Occipital lobe (tissue), 2 donors: ENCODE measurements around the gene RNF187. TPM values are rescaled to one million over a fixed set of nuclear protein-coding genes. Genes with fewer than 3 reads are reported as not detected.

Experiments used
- DNase-seq: peaks from one replicate; lab custom pipeline; 2025; lab: John Stamatoyannopoulos, UW
- total RNA-seq: library from RNA; depleted of rRNA; stranded (reverse); fragments of >200 nt; gene quantifications from one replicate; pipeline ENCODE4 v1.2.3, GENCODE V29; 2014

Gene RNF187
- total RNA-seq, 1 donor from 2014 or later, result 61.9 TPM

GRCh38 chr1:228508840-228509415 is 21.7 kb downstream of the RNF187 start:
- DNase-seq, result no peak

DNA sequence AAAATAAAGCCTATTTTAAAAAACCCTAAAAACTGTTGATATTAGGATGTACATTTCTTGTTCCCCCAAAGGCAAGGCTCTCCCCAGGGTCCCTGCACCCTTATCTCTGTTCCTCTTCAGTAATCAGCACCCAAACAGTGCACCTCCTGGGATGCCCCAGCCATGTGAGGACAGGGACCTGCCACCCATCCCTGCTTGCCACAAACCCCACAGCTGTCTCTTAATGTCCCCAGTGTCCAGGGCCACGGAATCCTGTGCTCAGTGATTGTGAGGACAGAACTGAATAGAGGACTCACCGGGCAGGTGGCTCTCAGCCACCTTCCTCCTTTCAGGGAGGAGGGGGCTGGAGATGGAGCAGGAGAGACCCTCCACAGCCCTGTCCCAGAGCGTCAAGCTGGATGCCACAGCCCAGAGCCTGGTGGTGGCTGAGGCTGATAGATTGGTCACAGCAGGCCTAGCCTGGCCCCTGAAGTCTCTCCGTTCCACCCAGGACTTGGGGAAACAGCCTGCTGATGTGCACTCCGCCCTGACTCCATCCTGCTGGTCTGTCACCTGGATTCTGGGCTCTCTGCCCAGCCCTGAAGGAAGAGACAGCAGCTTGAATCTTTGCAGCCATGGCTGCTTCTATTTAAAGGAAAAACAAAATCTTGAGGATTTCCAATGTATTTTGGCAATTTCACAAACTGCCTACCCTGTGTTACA is 23.1 kb downstream of the RNF187 start:
- no peak for DNase-seq

- DNase-seq, result no peak
These were observed 23.7 kb downstream of the RNF187 start for GRCh38 chr1:228510803-228511413.

DNA sequence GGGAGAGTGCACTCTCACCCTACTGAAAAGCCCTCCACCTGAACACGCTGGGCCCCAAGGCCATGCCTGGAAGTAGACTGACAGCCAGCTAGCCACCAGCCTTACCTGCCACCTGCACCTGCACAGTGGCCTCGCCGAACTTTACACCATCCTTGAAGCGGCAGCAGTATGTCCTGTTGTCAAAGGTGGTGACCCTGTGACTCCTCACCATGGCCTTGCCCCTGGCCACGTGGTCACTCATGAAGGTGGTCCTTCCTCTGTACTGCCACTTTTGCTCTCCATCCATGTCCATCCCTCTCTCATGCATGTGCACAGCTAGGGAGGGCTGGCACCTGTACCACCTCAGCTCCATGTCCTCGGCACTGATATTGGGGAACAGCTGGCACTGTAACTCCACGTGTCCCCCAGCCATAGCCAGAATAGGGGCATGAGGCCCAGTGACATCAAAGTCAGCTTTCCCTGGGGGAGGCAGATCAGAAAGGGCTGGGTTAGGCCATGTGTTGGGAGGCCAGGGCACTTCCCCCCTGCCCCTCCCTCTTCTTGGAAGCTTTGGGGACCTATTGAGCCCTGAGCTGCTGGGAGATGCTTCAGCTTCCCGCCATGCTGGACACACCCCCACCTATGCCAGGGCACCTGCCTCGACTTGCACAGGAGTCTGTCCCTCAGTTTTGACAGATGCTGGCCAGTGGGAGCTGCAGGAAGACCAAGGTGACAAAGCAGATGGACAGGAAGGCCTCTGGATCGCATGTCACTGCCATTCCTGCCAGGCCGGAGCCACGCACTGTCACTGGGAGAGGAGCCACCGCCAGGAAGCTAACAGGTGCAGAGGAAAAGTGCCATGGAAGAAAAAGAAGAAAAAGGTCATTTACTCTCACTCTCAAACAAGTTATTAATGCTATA is 24.6 kb downstream of the RNF187 start:
- no peak for DNase-seq

DNA sequence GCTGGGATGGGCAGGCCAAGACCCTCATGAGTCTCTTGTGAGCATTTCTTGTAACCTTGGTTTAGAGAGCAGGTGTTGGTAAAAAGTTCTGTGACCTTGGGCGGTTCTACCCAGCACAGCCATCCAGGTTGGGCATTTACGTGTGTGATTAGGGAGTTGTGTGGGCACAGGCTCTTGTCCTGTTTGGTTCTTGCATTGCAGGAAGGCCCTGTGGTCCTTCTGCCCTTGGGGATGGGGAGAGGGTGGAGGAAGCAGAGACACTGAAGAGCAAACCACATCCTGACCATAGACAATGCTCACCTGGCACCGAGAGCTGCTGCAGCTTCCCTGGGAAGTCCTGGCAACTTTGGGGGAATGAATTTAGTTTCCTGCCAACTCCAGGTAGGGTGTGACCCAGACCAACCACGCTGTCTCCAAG is 25.6 kb downstream of the RNF187 start:
- no peak for DNase-seq

DNA sequence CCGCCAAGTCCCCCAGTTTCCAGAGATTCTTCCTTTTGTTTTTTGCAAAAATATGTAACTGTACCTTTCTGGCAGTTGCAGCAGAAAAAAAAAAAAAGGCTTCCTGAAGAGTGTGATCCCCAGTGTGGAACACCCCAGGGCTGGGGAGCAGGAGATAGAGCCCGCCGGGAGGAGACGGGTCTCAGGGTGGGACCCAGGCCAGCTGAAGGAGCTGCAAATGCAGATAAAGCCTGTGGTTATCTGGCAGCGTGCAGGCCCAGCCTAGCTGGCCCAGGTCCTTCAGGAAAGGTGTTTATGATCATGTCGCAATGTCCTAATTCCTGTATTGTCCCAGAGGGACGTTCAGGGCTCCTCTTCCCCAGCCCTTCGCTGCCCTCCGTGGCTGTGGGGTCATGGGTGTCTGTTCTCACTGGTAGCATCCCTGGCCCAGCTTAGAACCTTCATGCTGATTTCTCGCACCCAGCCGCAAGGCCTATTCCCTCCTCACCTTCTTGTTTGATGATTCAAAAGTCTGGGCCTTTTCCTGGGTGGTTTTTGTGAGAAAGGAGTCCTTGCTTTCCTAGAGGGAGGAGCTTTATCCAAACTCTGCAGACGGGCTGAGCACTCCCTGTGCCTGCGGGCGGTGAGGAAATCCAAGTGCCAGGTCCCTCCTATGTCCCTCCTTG is 26.2 kb downstream of the RNF187 start:
- DNase-seq, result no peak

DNA sequence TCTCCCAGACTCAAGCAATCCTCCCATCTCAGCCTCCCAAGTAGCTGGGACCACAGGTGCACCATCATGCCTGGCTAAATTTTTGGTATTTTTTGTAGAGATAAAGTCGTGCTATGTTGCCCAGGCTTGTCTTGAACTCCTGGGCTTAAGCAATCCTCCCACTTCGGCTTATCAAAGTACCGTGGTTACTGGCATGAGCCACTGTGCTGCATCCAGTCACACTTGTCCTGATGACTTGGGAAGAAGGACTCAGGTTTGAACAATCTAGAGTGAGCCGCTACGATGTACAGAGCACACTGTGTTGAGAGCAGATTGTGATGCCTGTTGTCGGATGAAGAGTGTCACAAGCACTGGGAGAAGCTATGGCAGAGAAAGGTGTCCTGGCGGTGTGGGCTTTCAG is 27.2 kb downstream of the RNF187 start:
- DNase-seq, result no peak

DNA sequence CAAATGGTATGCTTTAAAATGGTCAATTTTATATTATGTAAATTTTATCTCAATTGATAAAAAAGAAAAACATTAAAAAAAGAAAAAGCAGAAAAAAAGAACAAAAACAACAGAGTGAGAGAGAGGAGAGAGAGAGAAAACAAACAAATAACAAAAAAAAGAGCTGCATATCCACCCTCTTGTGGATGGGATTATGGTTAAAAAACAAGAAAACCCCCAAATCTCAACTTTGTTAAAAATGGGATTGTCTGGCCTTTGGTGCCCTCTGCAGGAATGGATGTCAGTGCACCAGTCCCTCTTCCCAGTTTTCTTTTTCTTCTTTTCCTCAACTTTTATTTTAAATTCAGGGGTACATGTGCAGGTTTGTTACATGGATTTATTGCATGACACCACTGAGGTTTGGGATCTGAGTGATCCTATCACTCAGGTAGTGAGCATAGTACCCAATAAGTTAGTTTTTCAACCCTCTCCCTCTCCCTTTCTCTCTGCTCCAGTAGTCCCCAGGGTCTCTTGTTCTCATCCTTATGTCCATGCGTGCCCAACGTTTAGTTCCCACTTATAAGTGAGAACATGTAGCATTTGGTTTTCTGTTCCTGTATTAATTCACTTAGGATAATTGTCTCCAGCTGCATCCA is 28.1 kb downstream of the RNF187 start:
- no peak for DNase-seq

DNA sequence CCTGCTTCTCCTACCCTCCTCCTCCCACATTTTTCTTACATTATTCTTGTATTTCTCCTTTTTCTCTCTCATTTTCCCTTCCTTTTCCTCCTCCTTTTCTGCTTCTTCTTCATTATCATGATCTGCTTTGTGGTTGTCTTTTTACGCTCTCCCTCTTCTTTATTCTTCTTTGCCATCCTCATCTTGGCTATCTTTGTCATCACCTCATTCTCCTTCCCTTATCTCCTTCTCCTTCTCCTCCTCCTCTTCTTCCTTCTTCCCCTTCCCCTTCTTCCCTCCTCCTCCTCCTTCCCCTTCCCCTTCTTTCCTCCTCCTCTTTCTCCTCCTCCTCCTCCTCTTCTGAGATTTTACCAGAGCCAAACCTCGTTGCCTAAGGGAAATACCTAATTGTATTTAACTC is 30.5 kb downstream of the RNF187 start:
- no peak for DNase-seq

DNA sequence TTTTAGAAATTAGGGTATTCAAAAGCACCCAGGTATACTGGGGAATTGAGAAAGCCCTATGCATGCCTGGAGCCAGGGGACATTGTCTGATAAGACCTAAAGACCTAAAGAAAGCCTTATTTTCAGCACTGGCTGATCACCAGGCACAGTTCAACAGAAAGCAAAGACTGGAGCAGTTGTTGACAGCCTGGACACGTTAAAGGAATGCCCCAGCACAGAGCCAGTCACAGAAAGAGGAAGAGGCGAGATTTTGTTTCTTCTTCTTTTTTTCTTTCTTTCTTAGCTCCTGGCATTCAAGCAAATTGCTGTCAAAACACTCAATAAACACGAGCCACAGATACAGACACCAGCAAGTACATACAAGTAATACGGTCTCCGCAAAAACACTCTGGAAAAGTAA is 40.4 kb downstream of the RNF187 start:
- no peak for DNase-seq

DNA sequence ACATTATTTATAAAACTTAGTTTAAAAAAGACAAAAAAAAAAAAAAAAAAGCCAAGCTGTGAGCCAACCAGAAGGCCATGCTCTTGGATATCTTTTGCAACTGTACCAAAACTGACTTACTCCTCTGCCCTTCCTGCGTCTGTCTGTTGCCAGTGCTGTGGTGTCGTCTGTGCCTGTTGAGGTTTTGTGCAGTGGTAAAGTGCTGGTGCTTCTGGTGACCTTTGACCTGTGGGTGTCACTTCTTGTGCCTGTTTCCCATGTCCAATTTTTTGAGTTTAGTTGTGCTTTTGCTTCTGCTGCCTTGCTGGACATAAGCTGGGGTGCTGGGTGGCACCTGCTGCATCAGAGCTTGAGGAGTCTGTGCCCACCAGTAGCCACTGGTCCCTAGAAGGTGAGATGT is 41.4 kb downstream of the RNF187 start:
- DNase-seq, result no peak

GRCh38 chr1:228530086-228530758 is 43.0 kb downstream of the RNF187 start:
- DNase-seq, result no peak

GRCh38 chr1:228530951-228531731 is 44.0 kb downstream of the RNF187 start:
- no peak for DNase-seq

- DNase-seq, result no peak
These were observed 51.6 kb downstream of the RNF187 start for GRCh38 chr1:228538831-228539230.

- DNase-seq, result no peak
These were observed 53.2 kb downstream of the RNF187 start for GRCh38 chr1:228540161-228540917.

DNA sequence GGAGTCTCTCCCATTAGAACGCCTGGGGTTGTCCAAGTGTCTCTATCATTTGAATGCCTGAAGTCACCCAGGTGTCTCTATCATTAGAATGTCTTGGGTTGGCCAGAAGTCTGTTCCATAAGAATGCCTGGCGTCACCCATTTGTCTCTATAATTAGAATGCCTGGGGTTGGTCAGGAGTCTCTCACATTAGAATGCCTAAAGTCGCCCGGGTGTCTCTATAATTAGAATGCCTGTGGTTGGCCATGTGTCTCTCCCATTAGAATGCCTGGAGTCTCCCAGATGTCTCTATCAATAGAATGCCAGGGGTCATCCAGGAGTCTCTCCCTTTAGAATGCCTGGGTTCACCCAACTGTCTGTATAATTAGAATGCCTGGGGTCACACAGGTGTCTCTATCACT is 54.5 kb downstream of the RNF187 start:
- DNase-seq, result no peak

DNA sequence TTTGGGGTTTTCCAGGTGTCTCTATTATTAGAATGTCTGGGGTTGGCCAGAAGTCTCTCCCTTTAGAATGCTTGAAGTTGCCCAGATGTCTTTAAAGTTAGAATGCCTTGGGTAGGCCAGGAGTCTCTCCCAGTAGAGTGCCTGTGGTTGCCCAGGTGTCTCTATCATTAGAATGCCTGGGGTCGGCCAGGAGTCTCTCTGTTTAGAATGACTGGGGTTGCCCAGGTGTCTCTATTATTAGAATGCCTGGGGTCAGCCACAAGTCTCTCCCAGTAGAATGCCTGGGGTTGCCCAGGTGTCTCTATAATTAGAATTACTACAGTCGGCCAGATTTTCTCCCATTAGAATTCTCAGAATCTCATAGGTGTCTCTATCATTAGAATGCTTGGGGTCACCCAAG is 55.2 kb downstream of the RNF187 start:
- DNase-seq, result no peak

DNA sequence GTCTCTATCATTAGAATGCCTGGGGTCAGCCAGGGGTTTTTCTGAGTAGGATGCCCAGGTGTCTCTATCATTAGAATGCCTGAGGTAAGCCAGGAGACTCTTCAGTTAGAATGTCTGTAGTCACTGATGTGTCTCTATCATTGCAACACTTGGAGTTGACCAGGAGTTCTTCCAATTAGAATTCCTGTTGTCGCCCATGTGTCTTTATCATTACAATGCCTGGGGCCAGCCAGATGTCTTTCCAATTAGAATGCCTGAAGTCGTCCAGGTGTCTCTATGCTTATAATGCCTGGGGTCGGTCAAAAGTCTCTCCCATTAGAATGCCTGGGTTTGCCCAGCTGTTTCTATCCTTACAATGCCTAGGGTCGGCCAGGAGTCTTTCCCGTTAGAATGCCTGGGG is 55.8 kb downstream of the RNF187 start:
- no peak for DNase-seq

- no peak for DNase-seq
These were observed 56.2 kb downstream of the RNF187 start for GRCh38 chr1:228543396-228543795.
